Fibroblast of pulmonary artery (primary cell): Measurements from ENCODE around the gene ZNF182.

Experiments used
- DNase-seq: peaks from one replicate; pipeline ENCODE4 v3.0.0-alpha.2; 2010; ENCODE audit warnings: low read depth
- H3K4me3 ChIP-seq: replicated peaks from 2 replicates; pipeline ENCODE4 v1.5.1; 2011; ENCODE audit warnings: low read depth, mild to moderate bottlenecking, control low read depth, low read length, moderate library complexity
- TF ChIP-seq, protein P1 (sequence below): IDR thresholded peaks from 2 replicates; pipeline ENCODE4 v1.5.1; 2011; ENCODE audit warnings: mild to moderate bottlenecking, control low read depth, low read length, inconsistent platforms; ENCODE audit errors: missing control alignments

The ZNF182 gene

DNA sequence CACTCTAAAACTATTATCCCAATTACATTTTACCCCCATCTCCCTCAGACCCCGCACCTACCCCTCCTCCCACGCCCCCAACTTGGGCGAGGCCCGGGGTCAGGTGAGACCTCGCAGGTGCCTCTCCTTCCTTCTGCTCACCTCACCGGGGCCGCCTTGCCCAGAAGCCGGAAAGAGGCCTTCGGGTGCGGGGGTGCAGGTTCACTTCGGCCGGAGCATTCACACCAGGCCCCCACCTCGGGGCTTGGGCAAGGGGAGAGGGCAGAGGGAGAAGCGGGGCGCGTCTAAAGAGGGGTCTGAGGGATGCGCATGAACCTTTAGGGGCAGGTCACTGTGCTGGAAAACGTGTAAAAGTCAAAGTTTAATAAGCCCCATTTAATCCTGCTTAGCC lies 427 bp downstream of the ZNF182 start:
- TF ChIP-seq, protein P1, sequence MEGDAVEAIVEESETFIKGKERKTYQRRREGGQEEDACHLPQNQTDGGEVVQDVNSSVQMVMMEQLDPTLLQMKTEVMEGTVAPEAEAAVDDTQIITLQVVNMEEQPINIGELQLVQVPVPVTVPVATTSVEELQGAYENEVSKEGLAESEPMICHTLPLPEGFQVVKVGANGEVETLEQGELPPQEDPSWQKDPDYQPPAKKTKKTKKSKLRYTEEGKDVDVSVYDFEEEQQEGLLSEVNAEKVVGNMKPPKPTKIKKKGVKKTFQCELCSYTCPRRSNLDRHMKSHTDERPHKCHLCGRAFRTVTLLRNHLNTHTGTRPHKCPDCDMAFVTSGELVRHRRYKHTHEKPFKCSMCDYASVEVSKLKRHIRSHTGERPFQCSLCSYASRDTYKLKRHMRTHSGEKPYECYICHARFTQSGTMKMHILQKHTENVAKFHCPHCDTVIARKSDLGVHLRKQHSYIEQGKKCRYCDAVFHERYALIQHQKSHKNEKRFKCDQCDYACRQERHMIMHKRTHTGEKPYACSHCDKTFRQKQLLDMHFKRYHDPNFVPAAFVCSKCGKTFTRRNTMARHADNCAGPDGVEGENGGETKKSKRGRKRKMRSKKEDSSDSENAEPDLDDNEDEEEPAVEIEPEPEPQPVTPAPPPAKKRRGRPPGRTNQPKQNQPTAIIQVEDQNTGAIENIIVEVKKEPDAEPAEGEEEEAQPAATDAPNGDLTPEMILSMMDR = no peak
- DNase-seq = no peak

GRCh38 chrX:48002929-48003328 lies 860 bp downstream of the ZNF182 start:
- DNase-seq = no peak
- H3K4me3 ChIP-seq = peak overlapping the region; percentile 80
- TF ChIP-seq, protein P1 = no peak

More for the DNA sequence above, 427 bp downstream of the ZNF182 start:
- peak overlapping the region; percentile 80 for H3K4me3 ChIP-seq

GRCh38 chrX:48002319-48002718 lies 1.5 kb downstream of the ZNF182 start:
- DNase-seq = no peak
- H3K4me3 ChIP-seq = no peak overlapping the region
- TF ChIP-seq, protein P1 = no peak

DNA sequence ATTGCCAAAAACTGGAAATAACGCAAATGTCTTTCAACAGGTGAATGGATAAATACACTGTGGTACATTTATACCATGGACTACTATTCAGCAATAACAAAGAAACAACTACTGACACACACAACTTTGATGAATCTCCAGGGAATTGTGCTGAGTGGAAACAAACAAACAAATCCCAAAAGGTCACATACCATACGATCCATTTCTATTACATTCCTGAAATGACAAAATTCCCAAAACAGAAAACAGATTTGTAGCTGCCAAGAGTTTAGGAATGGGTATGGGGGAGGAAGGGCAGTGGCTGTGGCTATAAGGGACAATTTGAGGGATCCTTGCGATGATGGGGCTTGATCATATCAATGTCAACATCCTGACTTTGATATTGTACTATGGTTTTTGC lies 2.5 kb downstream of the ZNF182 start:
- TF ChIP-seq, protein P1 = no peak
- DNase-seq = no peak
- H3K4me3 ChIP-seq = no peak overlapping the region

GRCh38 chrX:47992669-47993068 lies 11.1 kb downstream of the ZNF182 start:
- TF ChIP-seq, protein P1 = no peak
- no peak overlapping the region for H3K4me3 ChIP-seq
- DNase-seq = no peak

- H3K4me3 ChIP-seq = no peak overlapping the region
- TF ChIP-seq, protein P1 = no peak
- DNase-seq = no peak
Measured at GRCh38 chrX:47992095-47992380, 11.8 kb downstream of the ZNF182 start.

DNA sequence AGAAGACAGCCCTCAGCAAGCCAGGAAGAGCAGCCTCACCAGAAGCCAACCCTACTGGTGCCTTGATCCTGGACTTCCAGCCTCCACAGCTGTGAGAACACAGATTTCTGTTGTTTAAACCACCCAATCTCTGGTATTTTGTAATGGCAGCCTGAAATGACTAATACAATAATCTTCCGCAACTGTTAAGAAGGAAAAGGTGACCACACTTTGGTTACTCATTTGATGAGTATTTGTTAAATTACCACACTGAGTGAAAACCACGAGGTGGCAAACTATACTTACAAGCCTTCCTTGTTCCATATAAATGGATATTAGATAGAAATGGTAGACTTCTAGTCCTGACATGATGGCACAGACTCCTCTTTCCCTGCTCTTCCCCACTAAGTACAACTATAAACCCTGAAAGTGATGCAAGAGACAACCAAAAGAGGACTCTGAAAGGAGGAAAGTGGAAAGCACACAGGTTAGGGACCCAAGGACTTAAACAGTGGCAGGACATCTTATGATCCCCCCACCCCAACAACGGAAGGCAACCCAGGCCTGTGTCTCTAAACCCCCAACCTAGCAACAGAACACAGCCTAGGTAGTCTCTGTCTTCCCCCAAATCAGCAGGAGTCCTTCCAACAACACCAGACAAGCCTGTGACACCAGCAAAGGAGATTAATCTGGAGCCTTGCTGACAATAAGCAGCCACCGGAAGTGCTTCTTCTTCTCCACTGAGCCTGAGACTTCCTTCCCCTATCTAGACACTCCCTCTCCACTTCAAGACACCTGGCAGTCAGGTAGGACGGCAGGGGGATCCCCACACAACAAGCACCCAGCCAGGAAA lies 12.3 kb downstream of the ZNF182 start:
- TF ChIP-seq, protein P1 = no peak
- peak; percentile 38 for DNase-seq
- no peak overlapping the region for H3K4me3 ChIP-seq
